ENCODE results near the gene IL17B.

IL17B gene

DNA sequence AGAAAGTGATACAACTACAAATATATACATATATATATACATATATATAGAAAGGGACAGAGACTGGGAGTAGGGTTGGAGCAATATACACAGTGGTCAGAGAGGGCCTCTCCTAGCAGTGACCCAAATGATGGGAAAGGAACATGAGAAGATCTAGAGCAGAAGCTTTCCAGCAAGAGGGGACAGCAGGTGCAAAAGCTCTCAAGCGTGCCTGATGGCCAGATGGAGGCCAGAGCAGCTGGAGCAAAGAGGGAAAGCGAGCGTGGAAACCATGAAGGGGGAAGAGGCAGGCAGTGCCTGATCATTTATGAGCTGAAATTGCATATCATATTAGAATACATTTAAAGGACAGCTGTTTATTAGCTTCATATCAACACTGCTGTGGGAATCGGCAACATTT is 41.4 kb downstream of the IL17B start:
- TF ChIP-seq CEBPB (IDR thresholded peaks at IDR 0.05) (no peak), TCF12 (IDR thresholded peaks at IDR 0.05; ENCODE audit: low read depth) (no peak), FOXM1 (IDR thresholded peaks at IDR 0.05; ENCODE audit: borderline replicate concordance, low read depth) (no peak), EP300 (IDR thresholded peaks at IDR 0.05; ENCODE audit: borderline replicate concordance) (no peak), NFIC (IDR thresholded peaks at IDR 0.05) (no peak), TEAD4 (IDR thresholded peaks at IDR 0.05) (no peak), TAF1 (IDR thresholded peaks at IDR 0.05; ENCODE audit: low read depth) (no peak), CREB1 (IDR thresholded peaks at IDR 0.05; ENCODE audit: low read depth) (no peak), YY1 (IDR thresholded peaks at IDR 0.05; ENCODE audit: low read depth) (no peak), RAD21 (IDR thresholded peaks at IDR 0.05; ENCODE audit: low read depth) (no peak), EGR1 (IDR thresholded peaks at IDR 0.05) (no peak)
- TF ChIP-seq, protein P1, sequence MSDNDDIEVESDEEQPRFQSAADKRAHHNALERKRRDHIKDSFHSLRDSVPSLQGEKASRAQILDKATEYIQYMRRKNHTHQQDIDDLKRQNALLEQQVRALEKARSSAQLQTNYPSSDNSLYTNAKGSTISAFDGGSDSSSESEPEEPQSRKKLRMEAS (IDR thresholded peaks at IDR 0.05) = no peak
- TF ChIP-seq, protein P2, sequence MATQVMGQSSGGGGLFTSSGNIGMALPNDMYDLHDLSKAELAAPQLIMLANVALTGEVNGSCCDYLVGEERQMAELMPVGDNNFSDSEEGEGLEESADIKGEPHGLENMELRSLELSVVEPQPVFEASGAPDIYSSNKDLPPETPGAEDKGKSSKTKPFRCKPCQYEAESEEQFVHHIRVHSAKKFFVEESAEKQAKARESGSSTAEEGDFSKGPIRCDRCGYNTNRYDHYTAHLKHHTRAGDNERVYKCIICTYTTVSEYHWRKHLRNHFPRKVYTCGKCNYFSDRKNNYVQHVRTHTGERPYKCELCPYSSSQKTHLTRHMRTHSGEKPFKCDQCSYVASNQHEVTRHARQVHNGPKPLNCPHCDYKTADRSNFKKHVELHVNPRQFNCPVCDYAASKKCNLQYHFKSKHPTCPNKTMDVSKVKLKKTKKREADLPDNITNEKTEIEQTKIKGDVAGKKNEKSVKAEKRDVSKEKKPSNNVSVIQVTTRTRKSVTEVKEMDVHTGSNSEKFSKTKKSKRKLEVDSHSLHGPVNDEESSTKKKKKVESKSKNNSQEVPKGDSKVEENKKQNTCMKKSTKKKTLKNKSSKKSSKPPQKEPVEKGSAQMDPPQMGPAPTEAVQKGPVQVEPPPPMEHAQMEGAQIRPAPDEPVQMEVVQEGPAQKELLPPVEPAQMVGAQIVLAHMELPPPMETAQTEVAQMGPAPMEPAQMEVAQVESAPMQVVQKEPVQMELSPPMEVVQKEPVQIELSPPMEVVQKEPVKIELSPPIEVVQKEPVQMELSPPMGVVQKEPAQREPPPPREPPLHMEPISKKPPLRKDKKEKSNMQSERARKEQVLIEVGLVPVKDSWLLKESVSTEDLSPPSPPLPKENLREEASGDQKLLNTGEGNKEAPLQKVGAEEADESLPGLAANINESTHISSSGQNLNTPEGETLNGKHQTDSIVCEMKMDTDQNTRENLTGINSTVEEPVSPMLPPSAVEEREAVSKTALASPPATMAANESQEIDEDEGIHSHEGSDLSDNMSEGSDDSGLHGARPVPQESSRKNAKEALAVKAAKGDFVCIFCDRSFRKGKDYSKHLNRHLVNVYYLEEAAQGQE (IDR thresholded peaks at IDR 0.05; ENCODE audit: low read depth) = no peak
- TF ChIP-seq, protein P3, sequence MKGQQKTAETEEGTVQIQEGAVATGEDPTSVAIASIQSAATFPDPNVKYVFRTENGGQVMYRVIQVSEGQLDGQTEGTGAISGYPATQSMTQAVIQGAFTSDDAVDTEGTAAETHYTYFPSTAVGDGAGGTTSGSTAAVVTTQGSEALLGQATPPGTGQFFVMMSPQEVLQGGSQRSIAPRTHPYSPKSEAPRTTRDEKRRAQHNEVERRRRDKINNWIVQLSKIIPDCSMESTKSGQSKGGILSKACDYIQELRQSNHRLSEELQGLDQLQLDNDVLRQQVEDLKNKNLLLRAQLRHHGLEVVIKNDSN (IDR thresholded peaks at IDR 0.05) = no peak

DNA sequence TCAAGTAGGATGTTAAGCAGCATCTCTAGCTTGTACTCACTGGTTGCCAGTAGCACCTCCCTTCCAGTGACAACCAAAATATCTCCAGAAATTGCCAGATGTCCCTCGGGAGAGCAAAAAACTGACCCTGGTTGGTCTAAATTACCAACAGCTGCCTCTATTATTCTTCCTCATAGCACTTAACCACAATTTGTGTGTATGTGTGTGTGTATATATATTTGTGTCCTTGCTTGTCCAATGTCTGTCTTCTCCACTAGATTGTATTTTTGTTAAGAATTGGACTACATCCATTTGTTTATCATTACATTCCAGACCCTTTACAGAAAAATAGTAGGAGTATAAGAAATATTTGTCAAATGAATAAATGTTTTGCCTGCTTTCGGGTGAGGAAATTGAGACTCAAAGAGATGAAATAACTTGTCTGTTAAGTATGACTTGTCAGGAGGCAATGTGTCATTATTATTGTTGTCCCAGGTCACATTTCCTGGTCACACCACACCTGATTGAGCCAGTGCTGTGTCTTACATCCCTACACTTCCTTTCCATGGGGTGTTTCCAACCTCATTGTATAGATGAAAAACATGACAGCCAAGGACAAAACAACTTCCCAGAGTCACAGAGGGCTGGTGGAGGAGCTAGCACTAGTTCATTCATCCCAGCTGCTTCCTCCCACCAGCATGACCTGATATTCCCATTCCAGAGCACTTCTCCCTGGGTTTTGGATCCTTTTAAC is 45.2 kb downstream of the IL17B start:
- TF ChIP-seq, protein P3 (IDR thresholded peaks at IDR 0.05) = no peak
- TF ChIP-seq TEAD4 (IDR thresholded peaks at IDR 0.05) = no peak
- no peak for TF ChIP-seq TCF12 (IDR thresholded peaks at IDR 0.05; ENCODE audit: low read depth)
- no peak for TF ChIP-seq NFIC (IDR thresholded peaks at IDR 0.05)
- TF ChIP-seq, protein P2 (IDR thresholded peaks at IDR 0.05; ENCODE audit: low read depth) = no peak
- TF ChIP-seq TAF1 (IDR thresholded peaks at IDR 0.05; ENCODE audit: low read depth) = no peak
- TF ChIP-seq, protein P1 (IDR thresholded peaks at IDR 0.05) = no peak
- no peak for TF ChIP-seq CEBPB (IDR thresholded peaks at IDR 0.05)
- TF ChIP-seq CREB1 (IDR thresholded peaks at IDR 0.05; ENCODE audit: low read depth) = no peak
- TF ChIP-seq FOXM1 (IDR thresholded peaks at IDR 0.05; ENCODE audit: borderline replicate concordance, low read depth) = no peak
- TF ChIP-seq EGR1 (IDR thresholded peaks at IDR 0.05) = no peak

DNA sequence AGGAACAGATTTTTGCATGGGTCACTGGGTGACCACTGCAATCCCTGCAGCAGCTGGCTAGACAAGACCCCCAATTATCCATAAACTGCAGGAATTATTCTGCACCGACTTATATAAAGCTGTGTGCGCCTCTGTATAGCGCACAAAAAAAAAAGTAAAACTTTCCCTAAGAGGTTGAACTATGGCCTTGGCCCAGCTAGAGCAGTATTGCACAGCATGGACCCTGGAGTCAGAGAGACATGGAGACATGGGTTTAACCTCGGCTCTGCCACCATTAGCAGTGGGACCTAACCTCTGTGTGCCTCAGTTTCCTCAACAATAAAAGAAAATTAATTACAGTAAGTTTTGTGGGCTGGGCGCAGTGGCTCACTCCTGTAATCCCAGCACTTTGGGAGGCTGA is 50.9 kb downstream of the IL17B start:
- no peak for TF ChIP-seq ZBTB7A (IDR thresholded peaks at IDR 0.05; ENCODE audit: low read depth)
- TF ChIP-seq NFIC (IDR thresholded peaks at IDR 0.05) = no peak
- TF ChIP-seq TEAD4 (IDR thresholded peaks at IDR 0.05) = no peak
- no peak for TF ChIP-seq TAF1 (IDR thresholded peaks at IDR 0.05; ENCODE audit: low read depth)
- TF ChIP-seq EP300 (IDR thresholded peaks at IDR 0.05; ENCODE audit: borderline replicate concordance) = no peak
- TF ChIP-seq EGR1 (IDR thresholded peaks at IDR 0.05) = no peak
- TF ChIP-seq, protein P1 (IDR thresholded peaks at IDR 0.05) = no peak
- no peak for TF ChIP-seq FOXM1 (IDR thresholded peaks at IDR 0.05; ENCODE audit: borderline replicate concordance, low read depth)
- no peak for TF ChIP-seq CREB1 (IDR thresholded peaks at IDR 0.05; ENCODE audit: low read depth)
- no peak for TF ChIP-seq YY1 (IDR thresholded peaks at IDR 0.05; ENCODE audit: low read depth)
- TF ChIP-seq TCF12 (IDR thresholded peaks at IDR 0.05; ENCODE audit: low read depth) = no peak
- TF ChIP-seq RAD21 (IDR thresholded peaks at IDR 0.05; ENCODE audit: low read depth) = no peak
- TF ChIP-seq, protein P2 (IDR thresholded peaks at IDR 0.05; ENCODE audit: low read depth) = no peak
- TF ChIP-seq, protein P3 (IDR thresholded peaks at IDR 0.05) = no peak
- TF ChIP-seq CEBPB (IDR thresholded peaks at IDR 0.05) = no peak

Data from Ishikawa (cell line).